OCI-LY3 (cell line): Measurements from ENCODE around the gene CNOT10.

Source experiments
- CTCF ChIP-seq: fragments of 200-600, 300-600 bp; sonication (generic); IDR thresholded peaks from 2 replicates; pipeline ENCODE4 v1.5.1; 2014; ENCODE audit warnings: antibody characterized with exemption, low read length, low read depth
- EZH2phosphoT487 ChIP-seq: fragments of 200-600 bp; shearing (Covaris generic); IDR thresholded peaks from 2 replicates; pipeline ENCODE4 v1.6.1; 2018; ENCODE audit warnings: antibody characterized with exemption, mixed run types, low read depth

GRCh38 chr3:32644380-32644779 lies 40.6 kb upstream of the CNOT10 start:
- TF ChIP-seq CTCF (no peak), EZH2phosphoT487 (no peak)
